Measurements from ENCODE around the gene ENG.
"Not testable (repeated sequence)": the region's sequence is repeated elsewhere in the genome, so short reads cannot be mapped to it uniquely, and the experiment has no call there.

ENG gene

DNA sequence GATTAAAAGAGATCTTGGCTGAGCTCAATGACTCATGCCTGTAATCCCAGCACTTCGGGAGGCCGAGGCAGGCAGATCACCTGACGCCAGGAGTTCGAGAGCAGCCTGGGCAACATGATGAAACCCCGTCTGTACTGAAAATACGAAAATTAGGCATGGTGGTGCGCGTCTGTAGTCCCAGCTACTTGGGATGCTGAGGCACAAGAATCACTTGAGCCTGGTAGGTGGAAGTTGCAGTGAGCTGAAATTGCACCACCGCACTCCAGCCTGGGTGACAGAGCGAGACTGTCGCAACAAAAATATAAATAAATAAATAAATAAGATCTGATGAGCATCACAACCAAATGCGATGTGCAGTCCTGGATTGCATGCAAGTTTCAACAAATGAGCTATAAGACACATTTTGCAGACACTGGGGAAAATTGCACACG is 8.7 kb upstream of the ENG start:
- DNase-seq = no peak

- DNase-seq = peak; percentile 76
Measured at GRCh38 chr9:127862075-127863011, 7.9 kb upstream of the ENG start.

DNA sequence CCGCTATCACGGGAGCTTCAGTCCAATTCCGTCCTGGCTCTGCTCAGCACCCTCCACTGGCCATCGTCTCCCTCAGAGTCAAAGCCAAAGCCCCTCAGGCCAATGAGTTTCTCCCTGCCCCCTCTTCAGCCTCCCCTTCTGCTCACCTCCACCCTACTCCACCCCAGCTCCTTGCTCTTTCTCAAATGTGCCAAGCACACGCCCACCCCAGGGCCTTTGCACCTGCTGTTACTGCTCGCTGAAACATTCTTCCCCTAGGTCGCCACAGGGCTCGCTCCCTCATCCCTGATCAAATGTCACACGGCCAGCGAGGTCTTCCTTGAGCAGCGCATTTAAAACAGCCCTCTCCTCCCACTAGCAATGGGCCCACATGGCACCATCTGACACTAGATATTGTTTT is 6.3 kb upstream of the ENG start:
- DNase-seq = no peak

- no peak for DNase-seq
Measured at GRCh38 chr9:127860260-127860659, 5.8 kb upstream of the ENG start.

GRCh38 chr9:127858041-127858512 is 3.6 kb upstream of the ENG start:
- no peak for DNase-seq

DNA sequence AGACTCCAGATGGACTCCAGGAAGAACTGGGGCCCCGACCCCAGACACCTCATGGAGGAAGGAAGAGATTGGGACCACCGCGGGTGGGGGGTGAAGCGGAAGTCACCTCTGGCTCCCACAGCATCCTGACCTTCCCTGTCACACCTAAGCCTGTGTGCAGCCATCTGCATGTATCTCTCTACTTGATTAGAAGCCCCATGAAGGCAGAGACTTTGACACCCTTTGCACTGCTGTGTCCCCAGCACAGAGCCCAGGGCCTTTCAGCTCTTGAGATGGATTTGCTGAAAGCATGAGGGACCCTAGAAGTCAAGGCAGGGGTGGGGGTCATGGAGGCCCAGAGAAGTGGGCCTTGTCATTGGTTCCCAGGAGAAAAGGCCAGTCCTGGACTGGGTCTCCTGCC is 2.8 kb upstream of the ENG start:
- DNase-seq = no peak

- no peak for DNase-seq
Measured at GRCh38 chr9:127856729-127857116, 2.3 kb upstream of the ENG start.

DNA sequence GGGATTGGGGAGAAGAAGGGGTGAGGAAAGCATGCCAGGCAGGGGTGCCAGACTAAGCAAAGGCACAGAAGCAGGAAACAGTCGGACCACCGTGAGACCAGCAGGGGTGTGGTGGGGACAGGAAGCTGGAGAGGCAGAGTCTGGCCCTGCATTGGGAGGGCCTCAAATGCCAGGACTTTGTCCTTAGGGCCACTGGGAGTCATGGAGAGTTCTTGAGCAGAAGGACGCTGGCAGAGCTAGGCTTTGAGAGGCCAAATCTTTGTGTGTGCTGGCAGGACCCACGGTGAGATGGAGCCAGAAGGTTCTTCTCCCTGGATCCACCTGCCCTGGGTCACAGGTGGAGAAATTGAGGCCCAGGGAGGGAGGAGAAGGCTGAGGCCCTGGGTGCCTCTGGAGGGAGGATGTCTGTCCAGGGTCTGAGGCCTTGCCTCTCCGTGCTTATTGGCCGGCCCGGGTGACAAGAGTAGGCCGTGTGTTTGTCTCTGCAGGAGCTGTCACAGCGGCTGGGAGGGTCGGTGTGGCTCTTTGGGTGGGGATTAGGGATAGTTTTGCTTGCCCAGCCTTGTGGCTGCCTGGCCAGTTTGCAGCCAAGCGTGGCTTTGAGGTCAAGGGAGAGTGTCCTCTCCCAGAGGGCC is 1.8 kb upstream of the ENG start:
- DNase-seq = no peak

DNA sequence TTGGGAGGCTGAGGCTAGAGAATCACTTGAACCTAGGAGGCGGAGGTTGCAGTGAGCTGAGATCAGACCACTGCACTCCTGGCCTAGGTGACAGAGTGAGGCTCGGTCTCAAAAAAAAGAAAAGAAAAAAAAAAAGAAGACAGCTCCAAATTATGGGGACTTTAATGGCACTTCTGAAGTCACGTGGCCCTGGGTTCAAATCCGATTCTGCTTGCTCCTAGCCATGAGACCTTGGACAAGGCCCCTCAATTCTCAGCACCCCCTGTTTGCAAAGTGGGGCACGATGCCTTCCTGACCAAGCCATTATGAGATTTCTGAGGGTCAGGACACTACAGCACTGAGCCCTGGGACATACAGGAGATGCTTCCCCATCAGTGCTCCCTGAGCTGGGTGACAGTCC is 1.1 kb upstream of the ENG start:
- DNase-seq = no peak

- DNase-seq = no peak
Measured at GRCh38 chr9:127854960-127855359, 502 bp upstream of the ENG start.

GRCh38 chr9:127853312-127854183 is 910 bp downstream of the ENG start:
- DNase-seq = no peak

DNA sequence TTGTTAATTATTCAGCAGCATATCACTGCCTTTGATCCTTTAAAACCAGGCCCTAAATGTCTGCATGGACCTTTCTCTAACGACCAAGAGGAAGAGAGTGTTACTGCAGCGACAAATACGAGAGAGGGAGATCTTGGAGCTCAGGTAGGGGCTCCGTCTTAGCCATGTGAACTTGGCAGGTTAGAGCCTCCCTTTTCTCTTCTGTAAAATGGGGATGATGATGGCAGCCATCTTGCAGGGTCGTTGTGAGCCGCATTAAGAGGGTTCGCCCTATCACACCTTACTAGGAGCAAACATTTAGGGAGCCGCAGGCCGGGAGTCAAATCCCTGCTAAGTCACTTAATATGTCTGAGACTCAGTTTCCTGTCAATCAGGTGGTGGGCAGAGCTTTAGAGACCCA is 1.6 kb downstream of the ENG start:
- no peak for DNase-seq

DNA sequence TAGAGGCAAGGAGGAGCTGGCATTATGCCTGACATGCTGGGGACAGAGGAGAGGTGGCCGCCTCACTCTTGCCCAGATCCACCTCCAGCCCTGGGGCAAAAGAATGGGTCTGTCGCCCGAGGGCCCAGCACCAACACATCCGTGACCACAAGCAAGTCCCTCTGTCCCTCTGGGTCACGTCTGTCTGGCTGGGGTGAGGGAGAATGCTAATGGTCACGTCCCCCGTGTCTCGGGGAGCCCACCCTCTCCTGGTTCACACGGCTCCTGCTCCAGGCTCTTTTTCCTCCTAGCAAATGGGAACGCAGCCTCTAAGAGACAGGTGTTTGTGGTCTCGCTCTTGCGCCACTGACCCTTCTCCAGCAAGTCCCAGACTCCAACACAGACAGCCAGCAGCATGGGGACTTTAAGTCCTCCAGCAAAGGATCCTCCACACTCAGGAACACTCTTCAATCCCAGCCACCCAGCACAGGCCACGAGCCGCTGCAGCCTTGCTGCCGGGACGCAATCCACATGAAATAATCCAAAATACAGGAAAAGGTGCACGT is 4.1 kb downstream of the ENG start:
- DNase-seq = no peak

DNA sequence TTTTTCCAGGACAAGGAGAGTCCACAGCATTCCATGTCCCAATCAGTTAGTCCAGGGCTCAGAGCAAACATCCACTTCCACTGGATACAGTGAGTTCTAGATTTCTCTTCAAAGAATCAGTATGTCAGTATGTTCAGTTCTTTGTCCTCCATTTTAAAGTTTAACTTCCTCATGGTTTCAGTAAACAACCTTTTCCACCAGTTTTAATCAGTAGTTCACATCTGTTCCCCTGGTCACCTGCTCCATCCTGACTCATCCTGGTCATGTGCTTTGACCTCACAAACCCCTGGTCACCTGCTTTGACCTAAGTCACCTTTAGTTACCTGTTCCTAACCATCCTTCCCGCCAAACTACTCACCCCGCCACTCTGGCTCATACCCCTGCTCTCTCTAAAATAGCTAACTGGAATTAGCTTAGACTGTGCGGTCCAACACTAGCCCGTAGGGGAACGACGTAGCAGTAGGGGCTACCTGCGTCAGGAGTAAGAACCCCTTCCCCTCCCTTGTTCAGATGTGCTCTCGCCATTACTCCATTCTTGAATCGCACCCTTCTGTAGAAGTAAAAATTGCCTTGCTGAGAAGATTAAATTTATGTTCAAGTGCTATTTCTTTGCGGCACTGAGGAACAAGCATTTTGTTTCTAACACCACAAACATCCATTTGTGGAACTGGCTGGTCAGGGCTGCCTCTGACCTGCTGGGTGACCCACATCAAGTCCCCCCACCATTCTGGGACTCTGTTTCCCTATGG is 5.5 kb downstream of the ENG start:
- no peak for DNase-seq

- no peak for DNase-seq
Measured at GRCh38 chr9:127847833-127848755, 6.4 kb downstream of the ENG start.

GRCh38 chr9:127847178-127847510 is 7.3 kb downstream of the ENG start:
- no peak for DNase-seq

GRCh38 chr9:127846443-127847177 is 7.8 kb downstream of the ENG start:
- DNase-seq = no peak

DNA sequence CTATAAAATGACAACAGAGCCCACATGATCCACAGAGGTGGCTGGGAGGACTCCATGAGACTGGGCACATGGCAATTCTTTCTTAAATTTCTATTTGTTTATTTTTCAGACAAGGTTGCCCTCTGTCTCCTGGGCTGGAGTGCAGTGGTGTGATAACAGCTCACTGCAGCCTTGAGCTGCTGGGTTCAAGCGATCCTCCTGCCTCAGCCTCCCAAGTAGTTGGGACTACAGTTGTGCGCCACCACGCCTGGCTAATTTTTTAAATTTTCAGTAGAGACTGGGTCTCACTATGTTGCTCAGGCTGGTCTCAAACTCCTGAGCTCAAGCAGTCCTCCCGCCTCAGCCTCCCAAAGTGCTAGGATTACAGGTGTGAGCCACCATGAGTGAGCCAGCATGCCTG is 8.8 kb downstream of the ENG start:
- DNase-seq = not testable (repeated sequence)

DNA sequence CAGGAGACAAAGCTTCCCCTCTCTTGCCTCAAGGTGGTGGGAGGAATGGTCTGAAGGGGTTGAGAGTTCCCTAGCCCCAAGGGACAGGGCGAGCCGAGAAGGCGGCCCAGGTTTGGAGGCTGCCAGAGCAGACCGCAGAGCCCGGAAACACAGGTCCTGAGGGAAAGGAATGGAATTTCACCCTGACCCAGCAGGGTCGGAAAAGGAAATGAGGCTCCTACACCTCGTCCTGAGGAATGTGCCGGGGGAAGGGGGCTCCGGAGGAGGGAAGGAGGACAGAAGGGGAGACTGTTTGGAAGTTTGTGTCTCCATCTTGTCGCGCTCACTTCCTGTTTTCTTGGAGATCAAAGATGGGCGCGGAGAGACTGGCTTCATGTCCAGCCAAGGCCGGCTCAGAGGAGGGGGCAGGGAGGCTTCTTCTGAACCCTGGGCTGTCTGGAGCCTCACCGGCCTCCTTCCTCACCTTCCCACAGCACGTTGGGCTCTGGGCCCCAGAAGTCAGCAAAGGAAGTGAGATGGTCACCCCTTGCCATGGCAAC is 9.6 kb downstream of the ENG start:
- no peak for DNase-seq

Measured in activated gamma-delta T cell treated with Interleukin-2 at 50 U/mL for 16 hours (primary cell).